ENCODE results near the gene TAS2R38.

Gene TAS2R38

DNA sequence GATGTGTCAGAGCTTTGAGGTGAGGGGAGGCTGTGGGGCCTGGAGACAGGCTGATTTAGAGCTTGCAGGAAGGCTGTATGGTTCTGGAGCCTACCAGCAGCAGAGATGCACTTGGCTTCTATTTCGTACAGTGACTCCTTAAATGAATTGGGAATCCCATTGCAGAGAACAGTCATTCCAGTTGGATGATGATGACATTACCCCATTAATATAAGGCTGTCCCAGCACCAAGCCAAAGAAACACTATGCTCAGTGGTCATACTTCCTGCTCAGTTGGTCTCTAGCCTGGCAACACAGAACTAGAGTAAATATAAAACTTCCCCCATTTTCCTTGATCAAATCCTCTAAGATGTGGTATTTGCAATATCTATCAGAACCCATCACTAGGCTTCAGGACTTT is 21.1 kb downstream of the TAS2R38 start:
- no peak overlapping the region for H3K27ac ChIP-seq
- TF ChIP-seq, protein P1, sequence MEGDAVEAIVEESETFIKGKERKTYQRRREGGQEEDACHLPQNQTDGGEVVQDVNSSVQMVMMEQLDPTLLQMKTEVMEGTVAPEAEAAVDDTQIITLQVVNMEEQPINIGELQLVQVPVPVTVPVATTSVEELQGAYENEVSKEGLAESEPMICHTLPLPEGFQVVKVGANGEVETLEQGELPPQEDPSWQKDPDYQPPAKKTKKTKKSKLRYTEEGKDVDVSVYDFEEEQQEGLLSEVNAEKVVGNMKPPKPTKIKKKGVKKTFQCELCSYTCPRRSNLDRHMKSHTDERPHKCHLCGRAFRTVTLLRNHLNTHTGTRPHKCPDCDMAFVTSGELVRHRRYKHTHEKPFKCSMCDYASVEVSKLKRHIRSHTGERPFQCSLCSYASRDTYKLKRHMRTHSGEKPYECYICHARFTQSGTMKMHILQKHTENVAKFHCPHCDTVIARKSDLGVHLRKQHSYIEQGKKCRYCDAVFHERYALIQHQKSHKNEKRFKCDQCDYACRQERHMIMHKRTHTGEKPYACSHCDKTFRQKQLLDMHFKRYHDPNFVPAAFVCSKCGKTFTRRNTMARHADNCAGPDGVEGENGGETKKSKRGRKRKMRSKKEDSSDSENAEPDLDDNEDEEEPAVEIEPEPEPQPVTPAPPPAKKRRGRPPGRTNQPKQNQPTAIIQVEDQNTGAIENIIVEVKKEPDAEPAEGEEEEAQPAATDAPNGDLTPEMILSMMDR (IDR thresholded peaks at IDR 0.05): no peak
- no peak for TF ChIP-seq ZFX (IDR thresholded peaks at IDR 0.05; ENCODE audit: borderline replicate concordance)

DNA sequence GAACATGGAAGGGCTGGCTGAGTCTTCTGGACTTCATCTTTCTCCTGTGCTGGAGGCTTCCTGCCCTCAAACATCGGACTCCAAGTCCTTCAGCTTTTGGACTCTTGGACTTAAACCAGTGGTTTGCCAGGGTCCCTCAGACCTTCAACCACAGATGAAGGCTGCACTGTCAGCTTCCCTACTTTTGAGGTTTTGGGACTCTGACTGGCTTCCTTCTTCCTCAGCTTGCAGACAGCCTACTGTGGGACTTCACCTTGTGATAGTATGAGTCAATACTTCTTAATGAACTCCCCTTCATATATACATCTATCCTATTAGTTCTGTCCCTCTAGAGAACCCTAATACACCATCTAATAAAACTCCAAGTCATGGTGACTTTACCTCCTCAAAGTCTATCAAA is 22.8 kb downstream of the TAS2R38 start:
- H3K27ac ChIP-seq: no peak overlapping the region
- TF ChIP-seq, protein P1 (IDR thresholded peaks at IDR 0.05): no peak
- no peak for TF ChIP-seq ZFX (IDR thresholded peaks at IDR 0.05; ENCODE audit: borderline replicate concordance)

DNA sequence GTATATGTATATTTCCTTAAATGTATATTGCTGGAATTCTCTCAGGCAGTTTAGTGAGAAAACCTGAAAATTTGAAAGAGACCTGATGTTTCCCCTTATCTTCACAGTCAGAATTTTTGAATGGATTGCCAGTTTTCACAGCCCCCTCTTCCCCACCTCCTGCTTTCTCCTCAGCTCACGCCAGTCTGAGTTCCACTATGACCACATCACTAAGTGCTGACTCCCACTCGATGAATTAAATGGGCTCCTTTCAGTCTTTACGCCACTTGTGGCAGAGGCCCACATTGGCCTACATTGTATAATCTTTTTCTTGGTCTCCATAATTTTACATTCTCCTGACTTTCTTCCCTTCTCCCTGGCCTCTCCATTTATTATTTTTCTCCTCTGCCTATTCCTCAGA is 23.7 kb downstream of the TAS2R38 start:
- no peak for TF ChIP-seq ZFX (IDR thresholded peaks at IDR 0.05; ENCODE audit: borderline replicate concordance)
- TF ChIP-seq, protein P1 (IDR thresholded peaks at IDR 0.05): no peak
- H3K27ac ChIP-seq: no peak overlapping the region

DNA sequence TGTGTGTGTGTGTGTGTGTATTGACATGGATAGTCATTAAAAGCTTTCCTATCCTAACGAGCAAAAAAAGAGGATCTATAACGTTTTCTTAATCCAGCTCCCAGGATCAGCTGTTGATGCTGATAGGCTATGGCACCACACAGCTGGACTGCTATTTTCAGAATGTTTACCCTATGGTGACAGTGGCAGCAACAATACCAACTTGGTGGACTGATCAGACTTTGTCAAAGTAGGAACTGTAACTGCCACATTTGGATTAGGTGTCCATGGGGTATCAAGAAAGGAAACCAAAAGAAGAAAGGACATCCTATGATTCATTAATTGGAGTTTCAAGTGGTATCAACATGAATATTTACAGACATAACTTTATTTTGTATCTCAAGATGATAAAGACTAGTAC is 24.1 kb downstream of the TAS2R38 start:
- TF ChIP-seq, protein P1 (IDR thresholded peaks at IDR 0.05): no peak
- TF ChIP-seq ZFX (IDR thresholded peaks at IDR 0.05; ENCODE audit: borderline replicate concordance): no peak
- no peak overlapping the region for H3K27ac ChIP-seq

DNA sequence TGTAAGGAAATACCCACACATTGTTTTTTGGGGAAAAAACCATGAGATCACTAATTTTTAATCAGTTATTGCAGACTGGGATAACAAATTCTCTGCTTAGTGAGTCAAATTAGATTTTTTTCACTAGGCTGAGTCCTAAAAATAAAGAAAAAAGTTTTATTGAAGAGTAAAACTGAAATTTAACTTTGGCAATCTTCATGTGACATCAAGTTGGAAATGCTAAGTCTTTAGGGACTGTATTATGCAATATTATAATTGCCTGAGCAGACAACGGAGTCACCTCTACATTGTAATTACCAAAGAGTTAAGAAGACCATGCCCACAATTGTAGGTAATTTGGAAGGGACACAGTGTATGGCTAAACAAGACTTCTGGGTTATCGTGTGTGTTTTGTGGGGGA is 24.6 kb downstream of the TAS2R38 start:
- TF ChIP-seq, protein P1 (IDR thresholded peaks at IDR 0.05): no peak
- no peak for TF ChIP-seq ZFX (IDR thresholded peaks at IDR 0.05; ENCODE audit: borderline replicate concordance)
- H3K27ac ChIP-seq: no peak overlapping the region

DNA sequence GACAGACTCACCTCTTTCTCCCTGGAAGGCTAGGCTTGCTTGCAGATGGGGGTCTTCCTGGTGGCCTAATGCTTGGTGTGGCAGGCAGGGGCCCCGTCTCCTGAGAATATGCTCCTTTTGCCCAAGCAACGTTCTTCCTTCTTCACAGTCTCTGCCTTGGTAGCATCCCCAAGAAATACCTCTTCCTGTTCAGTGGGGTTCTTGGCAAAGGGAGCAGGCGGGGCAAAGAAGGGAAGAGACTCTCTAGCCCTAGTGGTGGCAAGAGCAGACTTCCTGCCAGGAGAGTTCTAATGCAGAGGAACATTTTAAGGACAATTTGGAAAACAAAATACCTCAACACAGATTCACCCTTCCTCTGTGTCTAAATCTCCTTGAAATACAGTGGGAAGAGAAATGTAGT is 26.8 kb downstream of the TAS2R38 start, which contains the start of gene CLEC5A:
TSS of gene CLEC5A (minus strand) at position 179 of the 400 bp plus-strand sequence. CDS start 682 bp downstream, outside the sequence.
- H3K27ac ChIP-seq: no peak within 1 kb of the TSS
- no peak for TF ChIP-seq ZFX (IDR thresholded peaks at IDR 0.05; ENCODE audit: borderline replicate concordance)
- TF ChIP-seq, protein P1 (IDR thresholded peaks at IDR 0.05): no peak

DNA sequence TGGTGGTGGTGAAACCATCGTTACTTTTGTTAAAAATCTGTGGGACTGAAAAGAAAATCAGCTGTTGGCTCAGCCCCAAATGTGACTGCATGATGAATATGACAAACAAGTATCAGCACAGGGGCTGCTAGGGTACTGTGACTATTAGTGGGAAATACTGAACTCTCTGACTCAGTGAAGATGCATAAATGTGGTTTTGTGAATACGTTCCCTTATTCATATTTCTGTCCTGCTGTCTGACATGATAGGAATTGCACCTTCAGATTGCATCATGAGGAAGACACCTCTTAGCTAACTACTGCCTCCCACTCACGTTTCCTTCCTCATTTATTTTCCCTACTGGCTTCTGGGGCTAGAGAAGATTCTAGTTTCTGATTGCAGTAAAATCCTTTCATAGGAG is 28.2 kb downstream of the TAS2R38 start:
- no peak overlapping the region for H3K27ac ChIP-seq
- TF ChIP-seq, protein P1 (IDR thresholded peaks at IDR 0.05): no peak
- TF ChIP-seq ZFX (IDR thresholded peaks at IDR 0.05; ENCODE audit: borderline replicate concordance): no peak
